ENCODE results near the gene DPP10. TPM values are rescaled to one million over a fixed set of nuclear protein-coding genes. Genes with fewer than 3 reads are reported as not detected.

DPP10 gene
- total and polyA plus RNA-seq, 4 donors, result 30.6 to 83.0 (median 48.0) TPM

DNA sequence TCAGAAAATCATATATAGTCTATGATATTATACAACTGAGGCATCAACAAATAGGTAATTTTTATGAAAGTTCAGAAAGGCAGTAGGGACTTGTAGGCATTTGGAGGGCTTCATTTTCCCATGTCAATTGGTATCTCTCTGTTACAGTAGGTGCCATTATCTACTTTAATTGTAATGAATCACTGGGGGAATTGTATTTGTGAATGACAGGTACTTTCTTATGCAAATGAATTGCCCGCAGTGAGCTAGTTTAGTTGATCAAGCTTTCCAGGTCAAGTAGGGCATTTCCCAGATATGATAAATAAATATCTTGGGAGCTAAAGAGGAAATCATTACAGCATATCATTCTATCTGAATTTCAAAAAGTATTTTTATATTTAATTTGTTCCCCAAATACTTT, 1116.3 kb downstream of the DPP10 start:
- Histone ChIP-seq H3K4me1 (ENCODE audit: control insufficient read depth, insufficient read depth, low read length) (no peaks in the 10 kb centered on the region), H3K36me3 (ENCODE audit: control insufficient read depth, insufficient read depth, low read length) (no peaks in the 10 kb centered on the region), H3K27ac (ENCODE audit: low read depth, low read length) (no peak overlapping the region), H3K9me3 (ENCODE audit: control insufficient read depth, insufficient read depth, low read length) (no peaks in the 10 kb centered on the region), H3K27me3 (ENCODE audit: control insufficient read depth, insufficient read depth, low read length) (no peaks in the 10 kb centered on the region), H3K4me3 (ENCODE audit: low read depth, low read length) (no peak overlapping the region)
- DNase-seq (ENCODE audit: low read depth in 4 of 6, low spot score in 6 of 6), result no peak
- no CpG with 5 or more reads among the region's 1 CpG for WGBS (ENCODE audit: insufficient coverage)

DNA sequence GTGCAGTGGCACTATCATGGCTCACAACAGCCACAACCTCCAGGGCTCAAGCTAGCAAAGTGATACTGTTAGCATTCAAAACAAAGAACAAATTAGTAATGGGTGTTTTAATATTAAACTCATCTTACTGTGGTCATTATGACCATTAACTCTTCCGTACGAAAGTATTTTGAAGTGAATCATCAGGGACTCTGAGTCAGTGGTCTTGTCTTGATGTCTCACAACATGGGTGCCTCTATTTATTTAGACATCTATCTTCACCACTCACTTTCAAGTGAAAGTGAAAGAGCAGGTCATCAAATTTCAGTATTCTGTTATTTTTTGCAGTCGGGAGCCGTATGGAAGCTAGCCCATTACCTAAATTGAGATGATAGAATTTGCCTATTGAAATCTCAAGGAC, 1118.2 kb downstream of the DPP10 start:
- Histone ChIP-seq H3K4me3 (ENCODE audit: low read depth, low read length) (no peak overlapping the region), H3K4me1 (ENCODE audit: control insufficient read depth, insufficient read depth, low read length) (no peaks in the 10 kb centered on the region), H3K27ac (ENCODE audit: low read depth, low read length) (no peak overlapping the region), H3K9me3 (ENCODE audit: control insufficient read depth, insufficient read depth, low read length) (no peaks in the 10 kb centered on the region), H3K27me3 (ENCODE audit: control insufficient read depth, insufficient read depth, low read length) (no peaks in the 10 kb centered on the region), H3K36me3 (ENCODE audit: control insufficient read depth, insufficient read depth, low read length) (no peaks in the 10 kb centered on the region)
- WGBS (ENCODE audit: insufficient coverage), result 88% methylated on average over 2 of the region's 4 CpGs
- DNase-seq (ENCODE audit: low read depth in 4 of 6, low spot score in 6 of 6), result no peak

DNA sequence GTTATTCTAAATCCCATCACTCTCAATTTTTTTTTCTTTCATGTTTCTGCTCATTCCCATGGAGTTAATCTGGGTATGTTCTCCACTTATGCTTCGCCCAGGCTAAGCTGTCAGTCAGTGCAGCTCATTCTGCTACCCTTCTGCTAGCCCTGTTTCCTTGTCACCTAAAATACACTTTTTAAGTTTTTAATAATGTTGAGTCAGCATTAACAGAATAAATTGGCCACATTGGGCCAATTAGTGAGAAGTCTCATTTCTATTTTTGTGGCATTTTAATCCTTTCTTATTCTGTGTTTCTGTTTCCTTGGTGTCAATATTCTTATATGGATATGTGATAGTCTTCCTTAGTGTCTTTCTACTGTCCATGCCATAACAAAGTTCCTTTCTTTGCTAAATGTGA, 1126.2 kb downstream of the DPP10 start:
- Histone ChIP-seq H3K27me3 (ENCODE audit: control insufficient read depth, insufficient read depth, low read length) (no peaks in the 10 kb centered on the region), H3K9me3 (ENCODE audit: control insufficient read depth, insufficient read depth, low read length) (no peaks in the 10 kb centered on the region), H3K4me3 (ENCODE audit: low read depth, low read length) (no peak overlapping the region), H3K36me3 (ENCODE audit: control insufficient read depth, insufficient read depth, low read length) (no peaks in the 10 kb centered on the region), H3K4me1 (ENCODE audit: control insufficient read depth, insufficient read depth, low read length) (no peaks in the 10 kb centered on the region), H3K27ac (ENCODE audit: low read depth, low read length) (no peak overlapping the region)
- no CpG with 5 or more reads among the region's 1 CpG for WGBS (ENCODE audit: insufficient coverage)
- DNase-seq (ENCODE audit: low read depth in 4 of 6, low spot score in 6 of 6), result no peak

DNA sequence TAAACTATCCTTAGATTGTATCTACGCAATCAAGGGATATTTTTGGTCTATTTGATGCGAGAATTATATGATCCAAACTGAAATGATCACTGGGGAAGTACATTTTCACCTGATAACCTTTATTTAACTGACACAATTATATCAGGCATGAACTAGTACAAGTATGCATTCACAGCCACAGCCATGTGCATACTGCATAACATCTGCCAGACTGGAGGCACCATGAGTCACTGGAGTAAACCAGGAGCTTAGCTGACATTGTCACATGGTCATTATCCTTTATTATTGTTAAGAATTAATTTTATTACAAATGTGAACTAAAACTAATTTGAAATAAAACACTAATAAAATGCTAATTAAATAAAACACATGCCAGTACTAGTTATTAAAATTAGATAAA, 1127.1 kb downstream of the DPP10 start:
- H3K9me3 ChIP-seq (ENCODE audit: control insufficient read depth, insufficient read depth, low read length), result no peaks in the 10 kb centered on the region
- no peak overlapping the region for H3K27ac ChIP-seq (ENCODE audit: low read depth, low read length)
- no peak overlapping the region for H3K4me3 ChIP-seq (ENCODE audit: low read depth, low read length)
- WGBS (ENCODE audit: insufficient coverage), result no CpG with 5 or more reads among the region's 2 CpGs
- no peaks in the 10 kb centered on the region for H3K36me3 ChIP-seq (ENCODE audit: control insufficient read depth, insufficient read depth, low read length)
- no peak for DNase-seq (ENCODE audit: low read depth in 4 of 6, low spot score in 6 of 6)
- no peaks in the 10 kb centered on the region for H3K27me3 ChIP-seq (ENCODE audit: control insufficient read depth, insufficient read depth, low read length)
- no peaks in the 10 kb centered on the region for H3K4me1 ChIP-seq (ENCODE audit: control insufficient read depth, insufficient read depth, low read length)

DNA sequence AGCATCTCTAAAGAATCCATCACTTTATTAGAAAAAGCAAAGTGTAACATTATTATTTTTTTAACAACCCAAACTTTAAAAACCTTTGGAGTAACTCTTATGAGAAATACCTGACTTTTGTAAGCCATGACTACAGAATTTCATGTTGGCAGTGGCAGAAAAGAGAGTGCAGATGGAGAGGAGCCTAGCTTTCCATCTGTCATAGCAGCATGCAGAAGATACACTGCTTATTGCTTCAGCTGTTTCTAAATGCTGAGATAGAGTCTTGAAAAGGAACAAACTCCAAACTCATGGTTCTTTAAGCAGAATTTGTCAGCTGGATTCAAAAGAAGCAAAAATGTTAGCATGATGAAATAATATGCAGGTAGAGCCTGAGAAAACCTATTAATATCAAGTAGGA, 1130.3 kb downstream of the DPP10 start:
- Histone ChIP-seq H3K9me3 (ENCODE audit: control insufficient read depth, insufficient read depth, low read length) (no peaks in the 10 kb centered on the region), H3K27ac (ENCODE audit: low read depth, low read length) (no peak overlapping the region), H3K4me1 (ENCODE audit: control insufficient read depth, insufficient read depth, low read length) (no peaks in the 10 kb centered on the region), H3K4me3 (ENCODE audit: low read depth, low read length) (no peak overlapping the region), H3K36me3 (ENCODE audit: control insufficient read depth, insufficient read depth, low read length) (no peaks in the 10 kb centered on the region), H3K27me3 (ENCODE audit: control insufficient read depth, insufficient read depth, low read length) (no peaks in the 10 kb centered on the region)
- peak in 1 of 6 donors; percentile 61 for DNase-seq (ENCODE audit: low read depth in 4 of 6, low spot score in 6 of 6)

DNA sequence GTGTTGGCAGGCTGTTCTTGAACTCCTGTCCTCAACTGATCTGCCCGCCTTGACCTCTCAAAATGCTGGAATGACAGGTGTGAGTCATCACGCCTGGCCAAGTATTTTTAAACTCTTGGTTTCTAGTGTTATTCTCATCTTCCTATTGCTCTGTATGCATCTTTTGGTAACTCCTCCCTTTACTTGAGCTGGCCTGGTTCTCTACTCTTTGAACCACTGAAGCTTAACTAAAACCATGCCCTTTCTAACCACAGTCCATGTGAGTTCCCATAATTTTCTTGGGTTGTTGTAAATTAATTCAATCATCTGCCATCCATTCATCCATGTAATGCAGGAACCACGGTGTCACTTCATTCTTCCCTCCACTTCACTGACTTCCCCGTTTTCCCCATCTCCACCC, 1131.3 kb downstream of the DPP10 start:
- no peak overlapping the region for H3K4me3 ChIP-seq (ENCODE audit: low read depth, low read length)
- H3K27me3 ChIP-seq (ENCODE audit: control insufficient read depth, insufficient read depth, low read length), result no peaks in the 10 kb centered on the region
- H3K27ac ChIP-seq (ENCODE audit: low read depth, low read length), result no peak overlapping the region
- WGBS (ENCODE audit: insufficient coverage), result 96% methylated on average over 3 of the region's 4 CpGs
- H3K4me1 ChIP-seq (ENCODE audit: control insufficient read depth, insufficient read depth, low read length), result no peaks in the 10 kb centered on the region
- H3K36me3 ChIP-seq (ENCODE audit: control insufficient read depth, insufficient read depth, low read length), result no peaks in the 10 kb centered on the region
- DNase-seq (ENCODE audit: low read depth in 4 of 6, low spot score in 6 of 6), result no peak
- no peaks in the 10 kb centered on the region for H3K9me3 ChIP-seq (ENCODE audit: control insufficient read depth, insufficient read depth, low read length)

DNA sequence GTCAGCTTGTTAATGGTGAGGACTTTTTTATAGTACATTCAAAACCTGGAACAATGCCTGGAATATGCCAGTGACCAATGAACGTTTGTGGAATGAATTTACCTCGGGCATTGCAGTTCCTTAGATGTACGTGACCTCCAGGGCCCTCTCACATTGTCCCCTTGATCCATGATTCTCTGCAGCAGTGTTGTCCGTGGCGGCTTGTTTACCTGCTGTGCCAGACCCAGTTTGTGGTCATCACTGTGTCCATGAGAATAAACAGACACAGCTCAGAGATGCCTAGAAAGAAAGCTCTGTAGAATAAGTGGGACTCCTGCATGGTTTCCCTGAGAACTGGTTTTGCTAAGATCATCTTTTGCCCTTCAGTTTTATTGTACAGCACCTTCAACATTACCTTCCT, 1132.2 kb downstream of the DPP10 start:
- H3K4me1 ChIP-seq (ENCODE audit: control insufficient read depth, insufficient read depth, low read length), result no peaks in the 10 kb centered on the region
- no peaks in the 10 kb centered on the region for H3K27me3 ChIP-seq (ENCODE audit: control insufficient read depth, insufficient read depth, low read length)
- whole genome bisulfite sequencing (ENCODE audit: insufficient coverage), result 67% methylated on average over 5 of the region's 5 CpGs
- DNase-seq (ENCODE audit: low read depth in 4 of 6, low spot score in 6 of 6), result no peak
- H3K27ac ChIP-seq (ENCODE audit: low read depth, low read length), result no peak overlapping the region
- no peaks in the 10 kb centered on the region for H3K9me3 ChIP-seq (ENCODE audit: control insufficient read depth, insufficient read depth, low read length)
- H3K36me3 ChIP-seq (ENCODE audit: control insufficient read depth, insufficient read depth, low read length), result no peaks in the 10 kb centered on the region
- no peak overlapping the region for H3K4me3 ChIP-seq (ENCODE audit: low read depth, low read length)

DNA sequence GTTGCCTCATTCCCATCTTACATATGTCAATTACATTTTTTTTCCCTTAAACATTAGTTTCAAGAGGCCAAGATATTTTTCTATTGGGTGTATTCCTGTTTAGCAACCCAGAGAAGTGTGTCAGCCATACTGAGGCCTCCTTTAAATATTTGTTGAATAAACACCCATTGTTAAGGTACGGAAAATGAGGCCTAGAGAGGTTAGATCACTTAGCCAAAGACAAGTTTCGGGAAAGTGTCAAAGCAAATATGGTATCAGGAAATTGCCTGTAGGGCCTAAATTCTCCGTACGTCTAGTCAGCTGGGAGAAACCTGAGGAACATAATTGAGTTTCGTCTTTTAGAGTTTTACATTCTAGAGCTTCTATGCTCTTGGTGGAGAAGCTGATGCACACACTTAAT, 1138.3 kb downstream of the DPP10 start:
- no peak for DNase-seq (ENCODE audit: low read depth in 4 of 6, low spot score in 6 of 6)
- Histone ChIP-seq H3K36me3 (ENCODE audit: control insufficient read depth, insufficient read depth, low read length) (no peaks in the 10 kb centered on the region), H3K9me3 (ENCODE audit: control insufficient read depth, insufficient read depth, low read length) (no peaks in the 10 kb centered on the region), H3K27ac (ENCODE audit: low read depth, low read length) (no peak overlapping the region), H3K4me3 (ENCODE audit: low read depth, low read length) (no peak overlapping the region), H3K27me3 (ENCODE audit: control insufficient read depth, insufficient read depth, low read length) (no peaks in the 10 kb centered on the region), H3K4me1 (ENCODE audit: control insufficient read depth, insufficient read depth, low read length) (no peaks in the 10 kb centered on the region)
- 100% methylated on average over 4 of the region's 5 CpGs for WGBS (ENCODE audit: insufficient coverage)

DNA sequence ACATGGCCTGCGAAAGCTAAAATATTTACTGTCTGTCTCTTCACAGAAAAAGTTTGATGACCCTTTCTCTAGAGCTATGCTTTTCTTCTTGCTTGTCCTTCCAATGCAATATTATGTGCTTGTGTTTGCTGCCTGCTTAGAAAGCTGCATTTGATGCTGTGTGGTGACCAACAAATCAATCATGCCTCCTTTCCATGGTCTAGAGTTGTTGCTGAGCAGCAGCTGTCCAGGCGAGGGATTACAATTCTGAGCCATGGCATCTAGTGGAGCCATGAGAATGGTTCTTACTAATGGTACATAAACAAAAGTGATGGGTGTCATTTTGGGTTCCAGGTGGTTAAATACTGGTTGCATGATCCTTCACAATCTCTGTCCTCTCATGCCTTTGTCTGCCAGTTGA, 1142.1 kb downstream of the DPP10 start:
- H3K27me3 ChIP-seq (ENCODE audit: control insufficient read depth, insufficient read depth, low read length), result no peaks in the 10 kb centered on the region
- H3K4me3 ChIP-seq (ENCODE audit: low read depth, low read length), result no peak overlapping the region
- H3K27ac ChIP-seq (ENCODE audit: low read depth, low read length), result no peak overlapping the region
- peak in 1 of 6 donors; percentile 6 for DNase-seq (ENCODE audit: low read depth in 4 of 6, low spot score in 6 of 6)
- WGBS (ENCODE audit: insufficient coverage), result 50% methylated on average over 1 of the region's 2 CpGs
- H3K36me3 ChIP-seq (ENCODE audit: control insufficient read depth, insufficient read depth, low read length), result no peaks in the 10 kb centered on the region
- H3K9me3 ChIP-seq (ENCODE audit: control insufficient read depth, insufficient read depth, low read length), result no peaks in the 10 kb centered on the region
- H3K4me1 ChIP-seq (ENCODE audit: control insufficient read depth, insufficient read depth, low read length), result no peaks in the 10 kb centered on the region

DNA sequence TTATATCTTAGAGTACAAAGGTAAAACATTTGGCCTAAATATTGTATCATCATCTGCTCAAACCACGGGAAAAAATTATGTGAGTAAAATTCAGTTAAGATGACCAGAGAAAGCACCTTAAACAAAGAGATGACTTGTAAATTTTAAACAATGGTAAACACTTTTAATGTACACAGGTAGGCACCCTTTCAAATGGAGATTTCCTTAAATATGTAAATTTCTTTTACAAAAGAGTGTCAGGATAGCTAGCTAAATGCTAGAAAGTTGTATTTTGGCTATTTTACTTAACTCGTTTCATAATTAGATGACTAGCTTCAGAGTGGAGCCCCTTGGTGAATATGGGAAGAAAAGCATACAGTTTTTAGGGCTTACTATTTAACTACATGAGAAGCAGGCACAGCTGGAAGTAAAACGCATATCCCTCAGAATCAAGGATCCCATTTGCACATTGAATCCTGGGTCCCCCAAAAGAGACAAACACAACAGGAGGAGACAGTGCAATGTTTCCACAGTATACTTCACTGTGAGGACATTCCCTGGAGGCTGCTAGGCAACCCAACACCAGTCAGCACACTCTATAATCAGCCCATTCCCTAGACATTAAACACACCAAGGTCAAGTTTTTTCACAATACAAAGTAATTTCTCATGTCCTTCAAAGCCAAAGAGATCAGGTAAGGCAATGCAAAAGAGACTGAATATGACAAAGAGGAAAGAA, 1154.4 kb downstream of the DPP10 start:
- WGBS (ENCODE audit: insufficient coverage), result 17% methylated on average over 1 of the region's 3 CpGs

More for the DNA sequence above, 1154.4 kb downstream of the DPP10 start:
- peaks cover 10% of the 10 kb centered on the region for H3K9me3 ChIP-seq (ENCODE audit: control insufficient read depth, insufficient read depth, low read length)
- no peak overlapping the region for H3K27ac ChIP-seq (ENCODE audit: low read depth, low read length)
- no peaks in the 10 kb centered on the region for H3K36me3 ChIP-seq (ENCODE audit: control insufficient read depth, insufficient read depth, low read length)
- no peaks in the 10 kb centered on the region for H3K27me3 ChIP-seq (ENCODE audit: control insufficient read depth, insufficient read depth, low read length)
- H3K4me1 ChIP-seq (ENCODE audit: control insufficient read depth, insufficient read depth, low read length), result no peaks in the 10 kb centered on the region
- DNase-seq (ENCODE audit: low read depth in 4 of 6, low spot score in 6 of 6), result no peak
- H3K4me3 ChIP-seq (ENCODE audit: low read depth, low read length), result no peak overlapping the region
